ENCODE data around the gene SPEF2.

GRCh38 chr5:35826554-35826953, 208.9 kb downstream of the SPEF2 start:
- no peak for TF ChIP-seq YY1 (IDR thresholded peaks at IDR 0.05; ENCODE audit: insufficient read depth, insufficient read length)
- TF ChIP-seq SUZ12 (IDR thresholded peaks at IDR 0.05; ENCODE audit: extremely low read depth, insufficient read depth, insufficient read length), result no peak

All from NT2/D1 (cell line).